ENCODE data around the gene ZNF212.

- TF ChIP-seq, protein P1, sequence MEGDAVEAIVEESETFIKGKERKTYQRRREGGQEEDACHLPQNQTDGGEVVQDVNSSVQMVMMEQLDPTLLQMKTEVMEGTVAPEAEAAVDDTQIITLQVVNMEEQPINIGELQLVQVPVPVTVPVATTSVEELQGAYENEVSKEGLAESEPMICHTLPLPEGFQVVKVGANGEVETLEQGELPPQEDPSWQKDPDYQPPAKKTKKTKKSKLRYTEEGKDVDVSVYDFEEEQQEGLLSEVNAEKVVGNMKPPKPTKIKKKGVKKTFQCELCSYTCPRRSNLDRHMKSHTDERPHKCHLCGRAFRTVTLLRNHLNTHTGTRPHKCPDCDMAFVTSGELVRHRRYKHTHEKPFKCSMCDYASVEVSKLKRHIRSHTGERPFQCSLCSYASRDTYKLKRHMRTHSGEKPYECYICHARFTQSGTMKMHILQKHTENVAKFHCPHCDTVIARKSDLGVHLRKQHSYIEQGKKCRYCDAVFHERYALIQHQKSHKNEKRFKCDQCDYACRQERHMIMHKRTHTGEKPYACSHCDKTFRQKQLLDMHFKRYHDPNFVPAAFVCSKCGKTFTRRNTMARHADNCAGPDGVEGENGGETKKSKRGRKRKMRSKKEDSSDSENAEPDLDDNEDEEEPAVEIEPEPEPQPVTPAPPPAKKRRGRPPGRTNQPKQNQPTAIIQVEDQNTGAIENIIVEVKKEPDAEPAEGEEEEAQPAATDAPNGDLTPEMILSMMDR (IDR thresholded peaks at IDR 0.05), result no peak
- no peak for TF ChIP-seq POLR2A (IDR thresholded peaks at IDR 0.05)
Measured at GRCh38 chr7:149197675-149198074, 41.8 kb upstream of the ZNF212 start.
